ENCODE results near the gene TBC1D2B.
"Not testable (repeated sequence)": the region's sequence is repeated elsewhere in the genome, so short reads cannot be mapped to it uniquely, and the experiment has no call there.

The TBC1D2B gene

DNA sequence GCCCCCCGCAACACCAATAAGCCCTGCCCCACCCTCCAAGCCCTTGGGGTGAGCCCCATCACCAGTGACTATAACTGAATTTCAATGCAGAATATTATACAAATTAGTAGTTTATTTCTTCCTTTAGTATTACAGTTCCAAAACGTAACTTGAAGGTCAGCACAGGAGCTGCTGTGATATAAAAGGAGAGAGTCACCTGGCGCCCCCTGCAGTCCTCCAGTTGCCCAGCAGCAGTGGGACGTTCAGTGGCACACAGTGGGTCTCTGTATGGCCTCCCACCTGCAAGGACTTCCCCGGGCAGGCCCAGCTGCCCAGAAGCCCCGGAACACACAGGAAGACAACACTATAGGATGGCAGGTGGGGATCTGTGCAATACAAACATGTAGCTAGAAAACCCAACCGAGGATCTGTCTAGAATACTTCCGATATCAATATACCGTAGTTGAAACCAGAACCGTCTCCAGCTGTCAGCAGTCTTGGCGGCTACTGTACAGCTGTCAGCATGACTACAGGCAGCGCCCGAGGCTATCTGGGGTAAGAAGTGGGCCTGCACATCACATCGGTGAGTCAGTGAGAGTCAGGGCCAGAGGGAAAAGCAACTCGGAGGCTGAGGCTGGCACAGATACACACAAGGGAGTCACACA lies 82.5 kb downstream of the TBC1D2B start:
- FAIRE-seq: peak; percentile 62

DNA sequence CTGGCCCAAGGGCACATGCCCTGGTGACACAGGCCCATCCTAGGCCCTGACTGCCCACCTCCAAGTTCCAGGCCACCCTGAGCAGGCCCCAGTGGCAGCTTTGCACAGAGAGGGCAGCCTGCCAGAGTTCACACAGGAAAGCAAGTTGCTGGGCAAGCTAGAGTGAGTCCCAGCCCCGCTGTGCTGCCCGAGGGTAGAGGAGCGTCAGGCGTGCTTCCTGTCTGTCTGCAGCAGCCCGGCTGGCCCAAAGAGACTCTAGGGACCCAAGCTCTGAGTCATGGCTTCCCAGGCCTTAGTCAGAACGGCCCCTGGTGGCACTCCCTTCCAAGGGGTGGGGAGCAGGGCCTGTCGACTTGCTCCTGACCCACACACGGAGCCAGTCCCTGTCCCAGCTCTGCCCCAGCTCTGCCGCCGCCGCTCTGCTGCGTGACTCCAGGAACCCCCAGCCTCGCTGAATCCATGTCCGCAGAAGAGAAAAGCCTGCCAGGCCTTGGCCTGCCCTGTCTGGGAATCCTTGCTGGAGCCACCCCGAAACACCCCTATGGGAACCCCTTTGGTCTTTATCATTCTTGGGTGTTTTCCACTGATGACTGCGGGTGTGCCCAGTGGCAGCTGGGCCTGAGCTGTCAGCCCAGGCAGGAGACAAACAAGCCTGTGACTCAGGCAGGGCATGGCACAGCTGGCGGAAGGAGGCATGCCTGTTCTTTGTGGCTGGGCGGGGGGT lies 83.4 kb downstream of the TBC1D2B start:
- DNase-seq (ENCODE audit: extremely low spot score, insufficient read length, low read depth) (peak; percentile 26), FAIRE-seq (peak; percentile 96)

More for the DNA sequence above, 82.5 kb downstream of the TBC1D2B start:
- DNase-seq (ENCODE audit: extremely low spot score, insufficient read length, low read depth): not testable (repeated sequence)

DNA sequence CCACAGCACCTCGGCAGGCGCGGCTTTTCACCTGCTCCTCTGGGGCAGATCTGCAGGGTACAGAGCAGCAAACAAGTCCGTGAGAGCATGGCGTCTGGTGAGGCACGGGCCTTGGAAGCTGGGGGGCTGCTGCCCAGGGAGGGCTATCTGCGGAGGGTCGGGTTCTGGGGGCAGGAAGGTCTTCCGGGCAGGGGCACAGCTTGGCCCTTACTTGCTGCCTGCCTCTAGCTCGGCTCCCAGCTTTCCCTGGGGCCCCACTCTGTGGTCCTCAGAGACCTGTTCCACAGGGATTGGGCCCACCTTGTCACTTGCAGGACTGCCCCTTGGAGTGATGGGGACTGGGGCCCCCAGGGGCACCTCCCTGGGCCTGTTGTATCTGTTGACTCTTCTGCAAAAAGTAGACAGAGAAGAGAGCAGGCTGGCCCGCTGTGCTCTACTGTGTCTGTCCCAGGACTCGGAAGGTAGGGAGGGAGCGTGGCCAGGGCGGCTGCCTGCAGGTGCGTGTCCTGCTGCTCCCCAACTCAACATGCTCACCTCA lies 84.1 kb downstream of the TBC1D2B start:
- FAIRE-seq (no peak), DNase-seq (ENCODE audit: extremely low spot score, insufficient read length, low read depth) (no peak)

DNA sequence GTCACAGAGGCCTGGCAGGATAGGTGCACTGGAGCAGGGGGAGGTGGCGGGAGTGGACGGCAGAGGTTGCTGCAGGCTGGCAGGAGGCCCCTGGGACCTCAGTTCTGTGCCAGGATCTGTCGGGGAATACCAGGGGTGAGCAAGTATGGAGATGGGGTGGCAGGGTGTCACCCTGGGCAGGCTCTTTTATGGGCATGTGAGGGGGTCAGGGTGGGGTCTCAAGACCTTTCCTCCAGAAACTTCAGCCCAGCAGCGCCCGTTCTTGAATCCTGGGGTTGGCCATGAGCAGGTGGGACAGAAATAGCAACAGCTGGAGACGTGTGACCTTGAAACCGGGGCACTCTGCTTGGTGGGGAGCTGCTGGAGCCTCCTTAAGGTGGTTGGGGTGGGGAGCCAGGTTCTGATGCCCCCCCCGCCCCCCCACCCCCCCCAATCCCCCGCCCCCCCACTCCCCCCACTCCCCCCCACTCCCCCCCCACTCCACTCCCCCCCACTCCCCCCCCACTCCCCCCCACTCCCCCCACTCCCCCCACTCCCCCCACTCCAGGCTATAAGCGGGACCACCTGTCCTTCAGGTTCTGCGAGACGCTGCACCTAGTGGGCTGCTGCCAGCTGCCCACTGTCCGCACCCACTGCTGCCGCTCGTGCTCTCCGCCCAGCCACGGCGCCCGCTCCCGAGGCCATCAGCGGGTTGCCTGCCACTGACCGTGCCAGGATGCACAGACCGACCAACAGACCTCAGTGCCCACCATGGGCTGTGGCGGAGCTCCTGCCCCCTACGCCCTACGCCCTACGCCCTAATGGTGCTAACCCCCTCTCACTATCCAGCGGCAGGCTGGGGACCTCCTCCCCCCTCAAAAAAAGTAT lies 84.9 kb downstream of the TBC1D2B start:
- FAIRE-seq (no peak), DNase-seq (ENCODE audit: extremely low spot score, insufficient read length, low read depth) (no peak)

DNA sequence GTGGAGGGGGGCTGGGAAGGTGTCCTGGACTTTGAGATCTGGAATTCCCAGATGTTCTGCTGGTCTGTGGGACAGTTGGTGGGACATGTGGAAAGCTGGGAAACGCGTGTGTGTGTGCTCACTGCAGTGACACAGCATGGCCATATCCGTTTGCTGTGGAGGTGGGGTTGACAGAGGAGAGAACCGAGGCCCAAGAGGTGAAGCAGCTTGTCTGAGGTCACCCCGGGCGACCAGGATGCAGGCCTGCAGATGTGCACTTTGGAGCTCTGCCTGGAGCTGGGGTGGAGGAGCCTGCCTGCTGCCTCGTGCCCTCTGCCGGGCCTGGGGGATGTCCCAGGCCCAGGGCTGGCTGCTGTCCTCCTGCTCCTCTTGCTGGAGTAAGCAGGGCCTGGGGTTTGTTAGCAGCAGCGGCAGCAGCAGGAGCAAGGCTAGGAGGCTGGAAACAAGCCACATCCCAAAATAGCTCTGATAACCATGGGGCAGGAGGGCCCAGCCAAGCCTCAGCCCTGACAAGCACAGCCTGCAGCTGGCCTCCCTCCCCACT lies 85.8 kb downstream of the TBC1D2B start:
- not testable (repeated sequence) for FAIRE-seq; DNase-seq (ENCODE audit: extremely low spot score, insufficient read length, low read depth)

DNA sequence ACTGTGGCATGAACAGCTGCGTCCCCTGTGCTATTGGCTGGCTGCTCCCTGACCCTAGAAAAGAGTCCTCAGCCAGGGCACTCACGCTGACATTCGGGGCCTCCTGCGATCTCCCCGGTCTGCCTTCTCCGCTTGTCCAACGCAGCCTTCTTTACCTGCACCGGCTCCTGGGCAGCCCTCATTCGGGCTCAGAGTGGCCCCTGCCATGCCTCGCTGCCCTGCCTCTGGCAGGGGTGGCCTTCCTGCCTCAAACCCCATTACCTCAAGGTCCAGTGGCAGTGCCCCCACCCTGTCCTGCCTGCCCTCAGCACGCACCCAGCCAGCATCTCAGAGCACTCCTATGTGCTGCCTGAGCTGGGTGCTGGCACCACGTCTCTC lies 86.5 kb downstream of the TBC1D2B start:
- DNase-seq (ENCODE audit: extremely low spot score, insufficient read length, low read depth): no peak
- FAIRE-seq: no peak

DNA sequence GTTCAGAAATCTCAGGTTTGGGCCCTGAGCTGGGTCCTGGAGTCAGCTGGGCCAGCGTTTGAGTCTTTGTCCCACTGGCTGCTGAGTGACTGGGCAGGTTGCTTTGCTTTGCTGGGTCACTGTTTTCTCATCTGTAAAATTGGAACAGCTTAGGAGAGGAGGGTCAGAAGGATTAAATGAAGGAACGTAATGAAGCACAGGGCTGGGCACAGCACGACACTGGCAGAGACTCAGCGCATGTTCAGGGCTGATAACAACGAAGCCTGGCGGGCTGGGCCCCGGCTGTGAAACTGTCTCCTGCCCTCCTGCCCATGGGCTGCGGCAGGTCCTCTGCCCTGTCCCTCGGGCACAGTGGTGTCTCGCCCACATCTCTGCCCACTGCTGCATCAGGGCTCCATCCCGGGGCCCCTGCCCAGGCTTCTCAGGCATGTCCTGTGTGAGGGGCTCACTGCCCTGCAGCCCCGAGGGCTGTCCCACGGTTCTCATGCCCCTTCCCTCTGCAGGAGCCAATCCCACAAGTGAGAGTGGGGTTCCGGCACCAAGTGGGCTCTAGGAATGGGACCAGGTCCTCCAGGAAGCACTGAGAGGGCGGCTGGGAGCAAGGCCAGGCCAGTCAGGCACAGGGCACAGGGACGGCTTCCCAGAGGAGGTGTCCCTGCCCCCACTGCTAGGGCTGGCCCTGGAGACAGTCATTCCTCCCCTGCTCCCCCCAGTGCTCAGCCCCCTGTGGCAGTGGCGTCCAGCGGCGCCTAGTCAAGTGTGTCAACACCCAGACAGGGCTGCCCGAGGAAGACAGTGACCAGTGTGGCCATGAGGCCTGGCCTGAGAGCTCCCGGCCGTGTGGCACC lies 88.0 kb downstream of the TBC1D2B start:
- FAIRE-seq (no peak), DNase-seq (ENCODE audit: extremely low spot score, insufficient read length, low read depth) (no peak)

DNA sequence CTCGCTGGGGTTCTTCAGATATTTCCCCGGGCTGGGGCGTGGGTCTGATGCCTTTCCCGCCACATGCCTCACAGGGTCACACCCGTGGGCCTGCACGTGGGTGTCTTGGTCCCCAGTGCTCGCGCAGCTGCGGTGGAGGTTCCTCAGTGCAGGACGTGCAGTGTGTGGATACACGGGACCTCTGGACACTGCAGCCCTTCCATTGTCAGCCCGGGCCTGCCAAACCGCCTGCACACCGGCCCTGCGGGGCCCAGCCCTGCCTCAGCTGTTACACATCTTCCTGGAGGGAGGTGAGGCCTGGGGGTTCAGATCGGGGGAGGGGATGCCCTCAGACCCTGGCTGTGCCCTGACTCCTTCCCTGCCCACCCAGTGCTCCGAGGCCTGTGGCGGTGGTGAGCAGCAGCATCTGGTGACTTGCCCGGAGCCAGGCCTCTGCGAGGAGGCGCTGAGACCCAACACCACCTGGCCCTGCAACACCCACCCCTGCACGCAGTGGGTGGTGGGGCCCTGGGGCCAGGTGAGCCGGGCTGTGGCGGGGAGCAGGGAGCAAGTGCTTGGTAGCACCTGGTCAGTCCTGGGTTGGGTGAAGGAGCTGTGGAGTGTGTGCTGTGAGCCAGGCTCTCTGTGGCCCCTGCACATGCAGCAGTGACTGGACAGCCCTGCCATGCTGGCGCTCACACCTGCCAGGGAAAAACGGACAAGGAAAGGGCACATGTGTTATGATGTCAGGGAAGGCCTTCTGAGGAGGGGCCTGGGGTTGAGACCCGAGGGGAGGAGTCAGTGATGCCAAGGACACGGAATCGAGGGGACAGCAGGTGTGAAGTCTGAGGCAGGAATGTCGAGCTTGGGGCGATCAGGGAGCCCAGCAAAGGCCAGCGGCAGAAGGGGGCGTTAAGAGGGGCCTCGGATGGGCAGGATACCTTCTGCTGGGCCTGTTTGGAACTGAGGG lies 88.9 kb downstream of the TBC1D2B start:
- DNase-seq (ENCODE audit: extremely low spot score, insufficient read length, low read depth) (no peak), FAIRE-seq (no peak)

DNA sequence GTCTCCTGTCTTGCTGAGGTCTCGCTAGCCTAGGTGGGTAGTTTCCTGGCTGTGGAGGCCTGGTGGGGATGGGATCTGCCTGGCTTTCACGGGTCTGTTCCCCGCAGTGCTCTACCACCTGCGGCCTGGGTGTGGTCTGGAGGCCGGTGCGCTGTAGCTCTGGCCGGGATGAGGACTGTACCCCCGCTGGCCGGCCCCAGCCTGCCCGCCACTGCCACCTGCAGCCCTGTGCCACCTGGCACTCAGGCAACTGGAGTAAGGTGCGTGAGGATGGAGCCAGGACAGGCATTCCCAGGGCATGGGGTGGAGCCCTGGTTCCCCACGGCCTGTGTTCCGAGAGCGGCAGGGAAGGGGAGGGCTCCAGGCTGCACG lies 89.8 kb downstream of the TBC1D2B start:
- DNase-seq (ENCODE audit: extremely low spot score, insufficient read length, low read depth); FAIRE-seq: not testable (repeated sequence)

DNA sequence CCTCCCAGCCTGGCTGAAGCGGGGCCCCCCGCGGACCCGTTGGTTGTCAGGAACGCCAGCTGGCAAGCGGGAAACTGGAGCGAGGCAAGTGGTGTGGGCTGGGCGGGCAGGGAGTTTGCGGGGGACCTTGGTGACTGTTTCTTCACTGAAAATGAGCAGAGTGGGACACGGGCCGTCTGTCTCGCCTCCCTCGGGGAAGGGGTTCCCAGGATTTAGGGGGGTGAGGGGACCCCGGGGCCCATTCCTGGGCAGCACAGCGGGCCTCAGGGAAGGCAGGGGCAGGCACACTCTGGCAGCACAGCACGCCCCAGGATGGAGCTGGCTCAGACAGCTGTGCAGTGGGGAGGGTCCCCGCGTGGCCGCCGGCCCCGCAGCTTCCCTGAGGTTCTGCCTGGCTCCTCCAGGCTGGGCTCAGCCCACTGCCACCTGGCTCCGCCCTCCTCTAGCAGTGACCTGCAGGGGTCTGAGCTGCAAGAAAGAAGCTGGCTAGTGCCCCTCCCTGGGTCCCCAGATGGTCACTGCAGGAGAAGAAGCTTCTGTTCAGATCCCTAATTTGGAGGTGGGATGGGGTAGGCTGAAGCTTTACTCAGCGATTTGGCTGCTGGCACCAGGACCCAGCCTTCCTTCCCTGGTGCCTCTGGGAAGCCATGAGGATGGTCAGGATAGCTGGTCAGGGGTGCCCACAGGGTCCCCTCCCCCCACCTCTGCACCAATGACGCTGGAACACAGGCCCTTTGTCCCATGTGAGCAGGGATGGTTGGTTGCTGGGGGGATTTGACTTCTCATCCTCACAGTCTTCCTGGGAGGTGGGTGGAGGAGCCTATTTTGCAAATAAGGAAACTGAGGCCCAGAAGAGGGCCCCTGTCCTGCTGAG lies 90.4 kb downstream of the TBC1D2B start:
- FAIRE-seq (no peak), DNase-seq (ENCODE audit: extremely low spot score, insufficient read length, low read depth) (no peak)

DNA sequence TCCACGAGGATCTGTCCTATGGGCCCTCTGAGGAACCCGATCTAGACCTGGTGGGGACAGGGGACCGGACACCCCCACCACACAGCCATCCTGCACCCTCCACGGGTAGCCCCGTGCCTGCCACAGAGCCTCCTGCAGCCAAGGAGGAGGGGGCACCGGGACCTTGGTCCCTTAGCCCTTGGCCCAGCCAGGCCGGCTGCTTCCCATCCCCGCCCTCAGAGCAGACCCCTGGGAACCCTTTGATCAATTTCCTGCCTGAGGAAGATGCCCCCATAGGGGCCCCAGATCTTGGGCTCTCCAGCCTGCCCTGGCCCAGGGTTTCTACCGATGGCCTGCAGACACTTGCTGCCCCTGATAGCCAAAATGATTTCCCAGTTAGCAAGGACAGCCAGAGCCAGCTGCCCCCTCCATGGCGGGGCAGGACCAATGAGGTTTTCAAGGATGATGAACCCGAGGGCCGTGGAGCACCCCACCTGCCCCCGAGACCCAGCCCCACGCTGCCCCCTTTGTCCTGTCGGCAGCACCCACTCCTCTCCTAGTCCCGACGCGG lies 91.5 kb downstream of the TBC1D2B start:
- DNase-seq (ENCODE audit: extremely low spot score, insufficient read length, low read depth) (no peak), FAIRE-seq (no peak)

DNA sequence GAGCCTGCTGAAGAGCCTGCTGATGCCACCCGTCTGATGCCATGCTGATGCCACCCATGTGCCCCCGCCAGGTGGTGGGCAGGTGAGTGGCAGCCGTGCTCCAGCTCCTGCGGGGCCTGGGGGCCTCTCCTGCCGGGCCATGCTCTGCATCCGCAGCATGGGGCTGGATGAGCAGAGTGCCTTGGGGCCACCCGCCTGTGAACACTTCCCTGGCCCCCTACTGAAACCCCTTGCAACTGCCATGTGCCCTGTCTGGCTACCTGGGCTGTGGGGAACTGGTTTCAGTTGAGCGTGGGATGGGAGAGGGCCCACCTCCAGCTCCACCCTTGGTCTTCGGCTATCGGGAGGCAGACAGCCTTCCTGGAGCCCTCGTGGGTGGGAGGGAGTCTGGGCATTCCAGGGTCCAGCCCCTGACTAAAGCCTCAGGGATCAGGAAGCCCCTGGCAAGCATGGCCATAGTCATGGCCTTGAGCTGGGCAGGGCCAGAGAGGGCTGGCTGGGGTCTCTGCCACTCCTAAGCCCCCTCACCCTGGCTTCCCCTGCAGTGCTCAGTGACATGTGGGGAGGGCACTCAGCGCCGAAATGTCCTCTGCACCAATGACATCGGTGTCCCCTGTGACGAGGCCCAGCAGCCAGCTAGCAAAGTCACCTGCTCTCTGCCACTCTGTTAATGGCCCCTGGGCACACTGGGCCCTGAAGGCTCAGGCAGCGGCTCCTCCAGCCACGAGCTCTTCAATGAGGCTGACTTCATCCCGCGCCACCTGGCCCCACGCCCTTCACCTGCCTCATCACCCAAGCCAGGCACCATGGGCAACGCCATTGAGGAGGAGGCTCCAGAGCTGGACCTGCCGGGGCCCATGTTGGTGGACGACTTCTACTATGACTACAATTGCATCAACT lies 92.2 kb downstream of the TBC1D2B start:
- no peak for FAIRE-seq
- DNase-seq (ENCODE audit: extremely low spot score, insufficient read length, low read depth): no peak

DNA sequence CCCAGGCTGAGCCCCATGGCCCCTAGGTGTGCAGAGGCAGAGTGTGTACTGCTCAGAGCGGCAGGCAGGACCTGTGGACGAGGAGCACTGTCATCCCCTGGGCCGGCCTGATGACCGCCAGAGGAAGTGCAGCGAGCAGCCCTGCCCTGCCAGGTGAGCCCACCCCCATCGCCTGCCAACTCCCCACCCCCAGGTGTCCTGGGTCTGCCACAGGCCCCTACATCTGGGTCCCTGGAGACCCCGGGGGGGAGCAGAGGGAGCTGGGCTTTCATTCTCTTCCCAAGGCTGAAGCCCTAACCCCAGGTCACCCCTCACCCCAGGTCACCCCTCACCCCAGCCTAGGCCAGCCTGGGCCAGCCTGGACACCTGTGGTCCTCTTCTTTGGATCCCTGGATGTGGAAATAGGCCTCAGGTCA lies 93.1 kb downstream of the TBC1D2B start:
- no peak for FAIRE-seq
- DNase-seq (ENCODE audit: extremely low spot score, insufficient read length, low read depth): no peak

DNA sequence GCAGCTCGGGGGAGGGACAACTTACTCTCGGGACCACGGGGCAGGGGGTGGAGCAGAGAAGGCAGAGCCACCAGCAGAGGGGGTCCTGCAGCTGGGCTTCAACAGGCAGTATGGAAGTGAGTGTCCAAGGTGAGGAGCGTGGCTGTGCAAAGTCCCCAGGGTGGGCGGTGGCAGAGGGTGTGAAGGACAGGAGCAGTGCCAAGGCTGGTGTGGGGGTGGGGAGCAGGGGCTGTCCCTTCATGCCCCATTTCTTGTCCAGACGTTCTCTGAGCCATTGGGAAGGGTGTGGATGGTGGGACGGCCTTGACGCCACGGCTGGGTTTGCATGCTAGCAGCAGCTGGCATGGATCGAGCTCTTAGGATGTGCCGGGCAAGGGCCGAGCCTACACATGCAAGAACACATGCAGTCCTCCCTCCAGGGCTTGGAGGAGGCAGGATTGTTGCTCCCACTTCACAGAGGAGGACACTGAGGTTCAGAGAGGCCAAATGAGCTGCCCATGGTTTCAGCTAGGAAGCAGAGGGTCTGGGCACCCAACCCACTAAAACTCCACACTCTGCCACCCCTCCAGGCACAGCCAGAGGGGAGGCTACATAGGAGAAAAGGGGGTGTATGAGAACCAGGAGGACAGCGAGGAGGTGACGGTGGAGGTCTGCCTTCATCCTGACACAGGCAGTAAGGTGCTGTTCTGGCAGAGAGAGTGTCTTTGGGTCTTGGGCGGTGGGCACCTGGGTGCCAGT lies 93.6 kb downstream of the TBC1D2B start:
- no peak for DNase-seq (ENCODE audit: extremely low spot score, insufficient read length, low read depth)

DNA sequence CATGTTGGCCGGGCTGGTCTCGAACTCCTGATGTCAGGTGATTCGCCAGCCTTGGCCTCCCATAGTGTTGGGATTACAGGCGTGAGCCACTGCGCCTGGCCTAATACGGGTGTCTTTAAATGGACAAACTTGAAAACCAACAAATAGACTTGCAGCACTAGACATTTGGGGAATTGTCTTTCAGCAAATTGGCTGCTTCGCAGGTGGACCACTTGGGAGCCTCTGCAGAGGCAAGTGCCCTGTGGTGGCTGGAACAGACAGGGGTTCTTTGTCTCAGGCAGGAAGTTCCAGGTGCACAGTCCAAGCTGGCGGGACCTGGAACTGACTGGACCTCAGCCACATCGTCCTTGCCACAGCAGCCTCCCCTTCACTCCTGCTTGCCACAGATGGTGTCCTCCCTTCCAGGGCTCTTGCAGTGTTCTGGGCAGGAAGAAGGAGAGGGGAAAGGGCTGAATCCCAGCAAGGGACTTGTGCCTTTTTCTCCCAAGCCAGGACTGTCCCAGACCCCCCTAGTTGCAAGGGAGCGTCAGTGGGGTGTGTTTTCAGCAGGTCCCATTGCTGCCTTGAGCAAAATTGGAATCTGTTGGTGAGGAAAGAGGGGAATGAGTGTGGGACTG lies 94.3 kb downstream of the TBC1D2B start:
- DNase-seq (ENCODE audit: extremely low spot score, insufficient read length, low read depth) (no peak), FAIRE-seq (no peak)

More for the DNA sequence above, 93.6 kb downstream of the TBC1D2B start:
- no peak for FAIRE-seq

All from GM18507 (cell line).